ENCODE results near the gene C15orf40.

GRCh38 chr15:82945326-82945725 lies 66.1 kb downstream of the C15orf40 start:
- TF ChIP-seq CTCF (IDR thresholded peaks at IDR 0.05) (no peak), POLR2A (IDR thresholded peaks at IDR 0.05) (no peak)
